H9 (cell line): Measurements from ENCODE around the gene MRPS18B. TPM values are rescaled to one million over a fixed set of nuclear protein-coding genes. Genes with fewer than 3 reads are reported as not detected.

ENCODE experiments used
- DNase-seq: peaks from one replicate; pipeline ENCODE4 v3.0.0-alpha.2; 2017
- H2AFZ ChIP-seq: one replicate; pipeline ENCODE4 v1.6.1; 2013; ENCODE audit warnings: mild to moderate bottlenecking, low read length, control low read depth, moderate library complexity
- H2AK5ac ChIP-seq: 2 replicates; pipeline ENCODE4 v1.6.1; 2013; ENCODE audit warnings: low read length, control low read depth, mixed read lengths; ENCODE audit not compliant: insufficient read length
- H2BK120ac ChIP-seq: one replicate; pipeline ENCODE4 v1.6.1; 2013; ENCODE audit warnings: low read depth, mild to moderate bottlenecking, low read length, control low read depth, inconsistent platforms; ENCODE audit not compliant: poor library complexity, severe bottlenecking
- H2BK12ac ChIP-seq: 2 replicates; pipeline ENCODE4 v1.6.1; 2013; ENCODE audit warnings: low read length, control low read depth, mixed read lengths, low read depth; ENCODE audit not compliant: insufficient read length
- H2BK15ac ChIP-seq: 2 replicates; pipeline ENCODE4 v1.6.1; 2013; ENCODE audit warnings: low read depth, low read length, control low read depth
- H2BK20ac ChIP-seq: one replicate; pipeline ENCODE4 v1.6.1; 2013; ENCODE audit warnings: low read depth, mild to moderate bottlenecking, low read length, control low read depth, inconsistent platforms; ENCODE audit not compliant: poor library complexity, severe bottlenecking
- H2BK5ac ChIP-seq: 2 replicates; pipeline ENCODE4 v1.6.1; 2013; ENCODE audit warnings: low read length, control low read depth, mixed read lengths; ENCODE audit not compliant: insufficient read length
- H3K14ac ChIP-seq: 2 replicates; pipeline ENCODE4 v1.6.1; 2013; ENCODE audit warnings: low read length, control low read depth; ENCODE audit not compliant: insufficient read depth
- H3K18ac ChIP-seq: 2 replicates; pipeline ENCODE4 v1.6.1; 2013; ENCODE audit warnings: low read depth, mild to moderate bottlenecking, mixed read lengths, low read length, control low read depth; ENCODE audit not compliant: insufficient read length
- H3K23ac ChIP-seq: 2 replicates; pipeline ENCODE4 v1.6.1; 2013; ENCODE audit warnings: low read length, control low read depth, mixed read lengths, low read depth; ENCODE audit not compliant: insufficient read length
- H3K23me2 ChIP-seq: 2 replicates; pipeline ENCODE4 v1.6.1; 2013; ENCODE audit warnings: low read depth, mild to moderate bottlenecking, mixed read lengths, low read length, control low read depth; ENCODE audit not compliant: insufficient read length, poor library complexity, severe bottlenecking
- H3K27ac ChIP-seq: 2 replicates; pipeline ENCODE4 v1.5.1; 2013; ENCODE audit warnings: low read length, control low read depth, mixed read lengths, low read depth; ENCODE audit not compliant: insufficient read length
- H3K27me3 ChIP-seq: 2 replicates; pipeline ENCODE4 v1.6.1; 2013; ENCODE audit warnings: low read length, control low read depth, inconsistent platforms; ENCODE audit not compliant: insufficient read depth
- H3K4ac ChIP-seq: 2 replicates; pipeline ENCODE4 v1.6.1; 2013; ENCODE audit warnings: low read depth, mild to moderate bottlenecking, control low read depth, inconsistent platforms, low read length, moderate library complexity
- H3K4me1 ChIP-seq: 2 replicates; pipeline ENCODE4 v1.6.1; 2013; ENCODE audit warnings: low read length, control low read depth, inconsistent platforms; ENCODE audit not compliant: insufficient read depth
- H3K4me2 ChIP-seq: 2 replicates; pipeline ENCODE4 v1.6.1; 2013; ENCODE audit warnings: low read length, control low read depth, mixed read lengths; ENCODE audit not compliant: insufficient read length, insufficient read depth
- H3K56ac ChIP-seq: 2 replicates; pipeline ENCODE4 v1.6.1; 2013; ENCODE audit warnings: low read depth, mild to moderate bottlenecking, mixed read lengths, low read length, control low read depth; ENCODE audit not compliant: insufficient read length
- H3K79me1 ChIP-seq: 2 replicates; pipeline ENCODE4 v1.6.1; 2013; ENCODE audit warnings: low read depth, mild to moderate bottlenecking, moderate library complexity, low read length, control low read depth, inconsistent platforms; ENCODE audit not compliant: insufficient read depth, poor library complexity, severe bottlenecking
- H3K79me2 ChIP-seq: 2 replicates; pipeline ENCODE4 v1.6.1; 2013; ENCODE audit warnings: low read length, control low read depth, inconsistent platforms; ENCODE audit not compliant: insufficient read depth
- H3K9ac ChIP-seq: 2 replicates; pipeline ENCODE4 v1.6.1; 2013; ENCODE audit warnings: low read length, control low read depth, mixed read lengths; ENCODE audit not compliant: insufficient read length; ENCODE audit errors: extremely low read depth
- H3K9me3 ChIP-seq: one replicate; pipeline ENCODE4 v1.6.1; 2013; ENCODE audit warnings: low read depth, low read length, inconsistent platforms; ENCODE audit not compliant: control insufficient read depth
- H3T11ph ChIP-seq: one replicate; pipeline ENCODE4 v1.6.1; 2013; ENCODE audit warnings: mild to moderate bottlenecking, low read length, control low read depth, inconsistent platforms
- H4K20me1 ChIP-seq: one replicate; pipeline ENCODE4 v1.6.1; 2013; ENCODE audit not compliant: control insufficient read depth, insufficient read length, insufficient read depth
- H4K5ac ChIP-seq: 2 replicates; pipeline ENCODE4 v1.6.1; 2013; ENCODE audit warnings: low read depth, mild to moderate bottlenecking, mixed read lengths, low read length, control low read depth; ENCODE audit not compliant: insufficient read length
- H4K8ac ChIP-seq: replicated peaks from 2 replicates; pipeline ENCODE4 v1.6.1; 2013; ENCODE audit warnings: low read length, control low read depth, mixed read lengths, low read depth; ENCODE audit not compliant: insufficient read length
- H4K91ac ChIP-seq: 2 replicates; pipeline ENCODE4 v1.6.1; 2013; ENCODE audit warnings: low read depth, mild to moderate bottlenecking, moderate library complexity, mixed read lengths, low read length, control low read depth; ENCODE audit not compliant: insufficient read length
- H3K27ac Mint-ChIP-seq, 3 experiments: 2 replicates in 2 of 3; 3 replicates in 1 of 3; pipeline ENCODE4 v1.8.0; 2020 to 2021; ENCODE audit warnings: mixed read lengths in 3 of 3, mild to moderate bottlenecking in 1 of 3, moderate library complexity in 1 of 3
- H3K27me3 Mint-ChIP-seq: 2 replicates; pipeline ENCODE4 v1.8.0; 2021; ENCODE audit warnings: low read depth, mild to moderate bottlenecking, moderate library complexity, mixed read lengths
- H3K36me3 Mint-ChIP-seq, 3 experiments: 2 replicates in 2 of 3; 3 replicates in 1 of 3; pipeline ENCODE4 v1.8.0; 2020 to 2021; ENCODE audit warnings: low read depth in 3 of 3, mixed read lengths in 3 of 3; ENCODE audit not compliant: insufficient read depth in 1 of 3
- H3K4me1 Mint-ChIP-seq, 2 experiments: 2 replicates each; pipeline ENCODE4 v1.8.0; 2020; ENCODE audit warnings: mixed read lengths in 2 of 2
- H3K4me3 Mint-ChIP-seq, 2 experiments: 2 replicates in 1 of 2; 3 replicates in 1 of 2; pipeline ENCODE4 v1.8.0; 2020 to 2021; ENCODE audit warnings: mild to moderate bottlenecking in 2 of 2, mixed read lengths in 2 of 2, moderate library complexity in 1 of 2
- H3K9me3 Mint-ChIP-seq, 2 experiments: 2 replicates in 1 of 2; 3 replicates in 1 of 2; pipeline ENCODE4 v1.8.0; 2020; ENCODE audit warnings: mild to moderate bottlenecking in 2 of 2, mixed read lengths in 2 of 2, moderate library complexity in 1 of 2
- CTCF ChIP-seq: fragments of 200-600 bp; sonication (generic); conservative IDR thresholded peaks from 3 replicates; pipeline ENCODE4 v1.8.0; 2021; ENCODE audit warnings: antibody characterized with exemption, mild to moderate bottlenecking
- WGBS: extraction: QIAGEN DNeasy Blood & Tissue Kit; methylation state at CpG from one replicate; pipeline ENCODE4 v1.1.7; 2013; ENCODE audit warnings: missing lambda C conversion rate, low lambda C conversion rate, mixed read lengths; ENCODE audit not compliant: insufficient read length; ENCODE audit errors: extremely low coverage; 5-methylcytosine and 5-hydroxymethylcytosine counted together
- total RNA-seq: library from RNA; stranded (reverse); gene quantifications from 2 replicates; pipeline ENCODE4 v1.2.1, GENCODE V29; 2021

Gene MRPS18B
- total RNA-seq, 1 experiment from 2014 or later: 54.0 TPM

- Histone ChIP-seq H3K4ac (no peak overlapping the region), H3K79me2 (peaks cover 2% of the 10 kb centered on the region; the same call in 1 of the 2 replicates), H4K5ac (no peak overlapping the region), H3K9ac (peak overlapping the region; percentile 72), H2BK5ac (no peak overlapping the region), H2BK120ac (no peak overlapping the region), H3K18ac (no peak overlapping the region), H3T11ph (no peak overlapping the region), H3K4me1 (peaks cover 4% of the 10 kb centered on the region; the same call in 1 of the 2 replicates), H3K23ac (no peak overlapping the region), H3K4me2 (peak overlapping the region; percentile 53), H3K79me1 (peaks cover 4% of the 10 kb centered on the region), H2BK15ac (no peak overlapping the region), H4K8ac (no peak overlapping the region), H3K23me2 (peaks cover 21% of the 10 kb centered on the region), H4K20me1 (no peaks in the 10 kb centered on the region), H2AK5ac (no peak overlapping the region), H4K91ac (no peak overlapping the region), H3K9me3 (no peaks in the 10 kb centered on the region), H3K27me3 (no peaks in the 10 kb centered on the region), H3K56ac (no peak overlapping the region), H2BK12ac (no peak overlapping the region), H3K14ac (no peak overlapping the region), H2AFZ (no peak overlapping the region), H3K27ac (no peak overlapping the region), H2BK20ac (no peak overlapping the region)
- peaks cover 8 to 12% of the 10 kb centered on the region in 2 experiments; a peak in 3 of 5 replicates for H3K9me3 Mint-ChIP-seq
- H3K36me3 Mint-ChIP-seq: peaks cover 38 to 66% (median 56%) of the 10 kb centered on the region in 3 experiments
- no peak for TF ChIP-seq CTCF
- H3K27me3 Mint-ChIP-seq: no peaks in the 10 kb centered on the region; the same call in 1 of the 2 replicates
- WGBS: no CpG with 5 or more reads among the region's 8 CpGs
- DNase-seq: no peak
- H3K27ac Mint-ChIP-seq: peak overlapping the region in 2 of 3 experiments; percentile 90 to 100; a peak in 5 of 7 replicates
- H3K4me1 Mint-ChIP-seq: peaks cover 22 to 23% of the 10 kb centered on the region in 2 experiments
- peak overlapping the region; percentile 92 to 97 for H3K4me3 Mint-ChIP-seq
These were observed 694 bp downstream of the MRPS18B start for GRCh38 chr6:30618270-30618797.
